Measurements from ENCODE around the gene PER1.

DNA sequence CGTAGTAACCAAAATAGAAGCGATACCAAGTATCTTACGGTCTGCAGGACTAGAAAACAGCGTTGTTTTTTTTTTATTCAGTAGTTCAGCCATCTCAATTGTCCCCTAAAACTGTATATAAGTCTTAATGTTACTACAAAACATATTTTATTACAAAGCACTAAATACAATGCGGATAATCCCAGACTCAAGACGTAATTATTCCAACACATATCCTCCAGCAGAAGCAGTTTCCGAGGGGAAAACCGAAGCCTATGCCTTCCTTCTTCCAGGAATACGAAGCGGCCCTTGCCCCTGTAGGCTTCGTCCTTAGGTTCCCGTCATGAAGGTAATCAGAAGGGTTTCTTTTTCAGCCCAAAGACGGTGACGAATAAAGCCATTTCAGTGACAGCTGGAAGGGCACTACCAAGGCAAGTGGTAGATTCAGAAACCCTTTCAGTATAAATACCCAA lies 21.7 kb upstream of the PER1 start:
- TF ChIP-seq, protein P1, sequence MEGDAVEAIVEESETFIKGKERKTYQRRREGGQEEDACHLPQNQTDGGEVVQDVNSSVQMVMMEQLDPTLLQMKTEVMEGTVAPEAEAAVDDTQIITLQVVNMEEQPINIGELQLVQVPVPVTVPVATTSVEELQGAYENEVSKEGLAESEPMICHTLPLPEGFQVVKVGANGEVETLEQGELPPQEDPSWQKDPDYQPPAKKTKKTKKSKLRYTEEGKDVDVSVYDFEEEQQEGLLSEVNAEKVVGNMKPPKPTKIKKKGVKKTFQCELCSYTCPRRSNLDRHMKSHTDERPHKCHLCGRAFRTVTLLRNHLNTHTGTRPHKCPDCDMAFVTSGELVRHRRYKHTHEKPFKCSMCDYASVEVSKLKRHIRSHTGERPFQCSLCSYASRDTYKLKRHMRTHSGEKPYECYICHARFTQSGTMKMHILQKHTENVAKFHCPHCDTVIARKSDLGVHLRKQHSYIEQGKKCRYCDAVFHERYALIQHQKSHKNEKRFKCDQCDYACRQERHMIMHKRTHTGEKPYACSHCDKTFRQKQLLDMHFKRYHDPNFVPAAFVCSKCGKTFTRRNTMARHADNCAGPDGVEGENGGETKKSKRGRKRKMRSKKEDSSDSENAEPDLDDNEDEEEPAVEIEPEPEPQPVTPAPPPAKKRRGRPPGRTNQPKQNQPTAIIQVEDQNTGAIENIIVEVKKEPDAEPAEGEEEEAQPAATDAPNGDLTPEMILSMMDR (IDR thresholded peaks at IDR 0.05 in 4 of 5, conservative IDR thresholded peaks at IDR 0.05 in 1 of 5): no peak
- no peak for TF ChIP-seq POLR2A (IDR thresholded peaks at IDR 0.05)

Measured in gastrocnemius medialis (tissue), 4 donors.